ENCODE results near the gene SIAE. TPM values are rescaled to one million over a fixed set of nuclear protein-coding genes. Genes with fewer than 3 reads are reported as not detected.
A peak's percentile ranks its signal among the peaks of the same experiment; 100 is the strongest.

The SIAE gene
- total RNA-seq, 1 donor from 2014 or later = 28.8 TPM

- no peaks in the 10 kb centered on the region for H3K9me3 Mint-ChIP-seq
- DNase-seq (ENCODE audit: extremely low spot score, unreplicated experiment) = no peak
- no peaks in the 10 kb centered on the region for H3K36me3 Mint-ChIP-seq
- H3K27me3 Mint-ChIP-seq = no peaks in the 10 kb centered on the region
- no peak overlapping the region for H3K27ac Mint-ChIP-seq
- H3K4me1 Mint-ChIP-seq (ENCODE audit: unreplicated experiment) = no peaks in the 10 kb centered on the region
- no peak overlapping the region for H3K4me3 Mint-ChIP-seq
- TF ChIP-seq, protein P1, sequence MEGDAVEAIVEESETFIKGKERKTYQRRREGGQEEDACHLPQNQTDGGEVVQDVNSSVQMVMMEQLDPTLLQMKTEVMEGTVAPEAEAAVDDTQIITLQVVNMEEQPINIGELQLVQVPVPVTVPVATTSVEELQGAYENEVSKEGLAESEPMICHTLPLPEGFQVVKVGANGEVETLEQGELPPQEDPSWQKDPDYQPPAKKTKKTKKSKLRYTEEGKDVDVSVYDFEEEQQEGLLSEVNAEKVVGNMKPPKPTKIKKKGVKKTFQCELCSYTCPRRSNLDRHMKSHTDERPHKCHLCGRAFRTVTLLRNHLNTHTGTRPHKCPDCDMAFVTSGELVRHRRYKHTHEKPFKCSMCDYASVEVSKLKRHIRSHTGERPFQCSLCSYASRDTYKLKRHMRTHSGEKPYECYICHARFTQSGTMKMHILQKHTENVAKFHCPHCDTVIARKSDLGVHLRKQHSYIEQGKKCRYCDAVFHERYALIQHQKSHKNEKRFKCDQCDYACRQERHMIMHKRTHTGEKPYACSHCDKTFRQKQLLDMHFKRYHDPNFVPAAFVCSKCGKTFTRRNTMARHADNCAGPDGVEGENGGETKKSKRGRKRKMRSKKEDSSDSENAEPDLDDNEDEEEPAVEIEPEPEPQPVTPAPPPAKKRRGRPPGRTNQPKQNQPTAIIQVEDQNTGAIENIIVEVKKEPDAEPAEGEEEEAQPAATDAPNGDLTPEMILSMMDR (conservative IDR thresholded peaks at IDR 0.05) = no peak
Measured at GRCh38 chr11:124693142-124693541, 19.6 kb upstream of the SIAE start.

DNA sequence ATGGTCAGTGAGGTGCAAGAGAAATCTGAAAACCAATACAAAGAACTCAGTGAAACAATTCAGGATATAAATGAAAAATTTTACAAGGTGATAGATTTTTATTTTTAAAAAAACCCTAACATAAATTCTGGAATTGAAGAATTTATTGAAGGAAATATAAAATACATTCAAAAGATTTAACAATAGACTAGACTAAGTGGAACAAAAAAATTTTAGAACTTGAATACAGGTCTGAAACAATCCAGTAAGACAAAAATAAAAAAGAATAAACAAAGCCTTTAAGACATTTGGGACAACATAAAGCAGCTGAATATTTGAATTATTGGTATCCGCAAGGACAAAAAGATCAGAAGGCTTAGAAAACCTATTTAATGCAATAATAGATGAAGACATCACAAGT is 8.9 kb upstream of the SIAE start:
- DNase-seq (ENCODE audit: extremely low spot score, unreplicated experiment) = no peak
- H3K9me3 Mint-ChIP-seq = peaks cover 25% of the 10 kb centered on the region
- TF ChIP-seq, protein P1 (conservative IDR thresholded peaks at IDR 0.05) = no peak
- H3K27ac Mint-ChIP-seq = no peak overlapping the region
- no peak overlapping the region for H3K4me3 Mint-ChIP-seq
- no peaks in the 10 kb centered on the region for H3K4me1 Mint-ChIP-seq (ENCODE audit: unreplicated experiment)
- H3K36me3 Mint-ChIP-seq = peaks cover 22% of the 10 kb centered on the region
- no peaks in the 10 kb centered on the region for H3K27me3 Mint-ChIP-seq

GRCh38 chr11:124681421-124681820 is 7.9 kb upstream of the SIAE start:
- Mint-ChIP-seq H3K4me3 (no peak overlapping the region), H3K4me1 (ENCODE audit: unreplicated experiment) (peaks cover 2% of the 10 kb centered on the region), H3K36me3 (peaks cover 18% of the 10 kb centered on the region), H3K9me3 (peaks cover 15% of the 10 kb centered on the region), H3K27me3 (no peaks in the 10 kb centered on the region), H3K27ac (no peak overlapping the region)
- no peak for DNase-seq (ENCODE audit: extremely low spot score, unreplicated experiment)
- TF ChIP-seq, protein P1 (conservative IDR thresholded peaks at IDR 0.05) = no peak

- peaks cover 13% of the 10 kb centered on the region for H3K9me3 Mint-ChIP-seq
- H3K27me3 Mint-ChIP-seq = no peaks in the 10 kb centered on the region
- H3K4me3 Mint-ChIP-seq = no peak overlapping the region
- peaks cover 13% of the 10 kb centered on the region for H3K4me1 Mint-ChIP-seq (ENCODE audit: unreplicated experiment)
- H3K27ac Mint-ChIP-seq = no peak overlapping the region
- TF ChIP-seq, protein P1 (conservative IDR thresholded peaks at IDR 0.05) = no peak
- H3K36me3 Mint-ChIP-seq = peaks cover 13% of the 10 kb centered on the region
- DNase-seq (ENCODE audit: extremely low spot score, unreplicated experiment) = no peak
Measured at GRCh38 chr11:124678416-124678815, 4.9 kb upstream of the SIAE start.

DNA sequence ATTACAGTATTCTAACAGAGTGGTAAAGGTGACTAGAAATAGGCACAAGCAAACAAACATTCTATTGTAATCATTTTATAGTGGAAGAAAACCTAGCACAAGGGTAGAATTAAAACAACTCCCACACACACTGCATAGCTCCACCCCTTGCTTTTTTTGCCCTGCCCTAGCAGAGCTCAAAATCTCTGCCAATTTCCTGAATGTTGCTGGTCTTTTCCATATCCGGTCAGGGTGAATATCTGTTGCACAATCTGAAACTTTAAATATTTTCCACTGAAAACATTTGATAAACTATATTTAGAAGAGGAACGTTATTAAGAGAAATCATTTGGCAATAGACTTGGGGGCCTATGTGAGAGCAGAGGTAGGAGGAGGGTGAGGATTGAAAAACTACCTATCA is 2.8 kb upstream of the SIAE start:
- no peak for DNase-seq (ENCODE audit: extremely low spot score, unreplicated experiment)
- Mint-ChIP-seq H3K36me3 (no peaks in the 10 kb centered on the region), H3K4me3 (no peak overlapping the region), H3K9me3 (no peaks in the 10 kb centered on the region), H3K4me1 (ENCODE audit: unreplicated experiment) (peaks cover 23% of the 10 kb centered on the region), H3K27ac (no peak overlapping the region), H3K27me3 (peaks cover 2% of the 10 kb centered on the region)
- TF ChIP-seq, protein P1 (conservative IDR thresholded peaks at IDR 0.05) = no peak

DNA sequence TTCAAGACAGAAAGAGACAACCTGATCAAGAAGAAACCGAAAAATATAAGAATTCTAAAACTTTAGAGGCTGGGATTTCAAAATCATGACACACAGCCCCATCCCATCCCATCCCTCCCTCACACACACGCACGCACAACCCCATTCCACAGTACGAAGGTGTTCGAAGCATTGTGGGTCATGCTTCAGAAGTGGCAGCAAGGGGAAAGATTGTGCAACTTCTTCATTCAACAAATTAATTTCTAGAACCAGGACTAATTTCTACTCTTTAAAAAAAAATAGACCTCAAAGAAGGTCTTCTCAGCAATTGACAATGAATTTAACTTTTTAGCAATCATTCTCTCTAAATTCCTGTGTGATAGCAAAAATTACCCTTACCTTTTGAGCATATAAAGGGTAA is 1.0 kb upstream of the SIAE start:
- no peak for DNase-seq (ENCODE audit: extremely low spot score, unreplicated experiment)
- H3K4me1 Mint-ChIP-seq (ENCODE audit: unreplicated experiment) = peaks cover 23% of the 10 kb centered on the region
- TF ChIP-seq, protein P1 (conservative IDR thresholded peaks at IDR 0.05) = no peak
- H3K36me3 Mint-ChIP-seq = no peaks in the 10 kb centered on the region
- peak overlapping the region; percentile 91 for H3K27ac Mint-ChIP-seq
- H3K4me3 Mint-ChIP-seq = peak overlapping the region; percentile 91
- peaks cover 2% of the 10 kb centered on the region for H3K27me3 Mint-ChIP-seq
- H3K9me3 Mint-ChIP-seq = no peaks in the 10 kb centered on the region

All from type B pancreatic cell (in vitro differentiated cells).